Measurements from ENCODE around the gene HDAC4.

- TF ChIP-seq POLR2A (IDR thresholded peaks at IDR 0.05) (no peak), EP300 (IDR thresholded peaks at IDR 0.05) (no peak)
These were observed 333.5 kb downstream of the HDAC4 start for GRCh38 chr2:239067196-239067865.

All from tibial nerve (tissue), 3 donors.